K562 (cell line): ENCODE results near the gene ZNF586. TPM values are rescaled to one million over a fixed set of nuclear protein-coding genes. Genes with fewer than 3 reads are reported as not detected.

Source experiments
- ARHGAP35 ChIP-seq: fragments of 450-650 bp; IDR thresholded peaks from 2 replicates; pipeline ENCODE4 v1.6.1; 2018; ENCODE audit not compliant: partially characterized antibody
- FOS ChIP-seq: IDR thresholded peaks from 3 replicates; pipeline ENCODE4 v1.6.1; 2011; ENCODE audit not compliant: insufficient read length; ENCODE audit errors: extremely low read depth
- FOSL1 ChIP-seq: fragments of 200-800 bp; sonication (Bioruptor generic); conservative IDR thresholded peaks from 2 replicates; pipeline ENCODE4 v1.6.1; 2016; ENCODE audit warnings: missing genetic modification characterization, missing compliant biosample characterization
- HMG20B ChIP-seq: fragments of 250-450 bp; sonication (Bioruptor Pico); IDR thresholded peaks from 2 replicates; pipeline ENCODE4 v1.5.0; 2021; ENCODE audit warnings: mild to moderate bottlenecking
- HSF4 ChIP-seq: fragments of 250-450 bp; sonication (Bioruptor Pico); IDR thresholded peaks from 2 replicates; pipeline ENCODE4 v2.1.2; 2022; ENCODE audit warnings: mild to moderate bottlenecking, moderate library complexity, borderline replicate concordance
- NCOA2 ChIP-seq, 2 experiments: fragments of 450-650 bp; IDR thresholded peaks; 2 replicates each; pipeline ENCODE4 v1.6.1; 2018; ENCODE audit warnings: mild to moderate bottlenecking in 2 of 2, moderate library complexity in 1 of 2; ENCODE audit not compliant: partially characterized antibody in 2 of 2
- NFE2 ChIP-seq: IDR thresholded peaks from 2 replicates; pipeline ENCODE4 v1.6.1; 2014; ENCODE audit warnings: antibody characterized with exemption, low read depth
- ZC3H4 ChIP-seq: sonication (generic); formaldehyde crosslinking; IDR thresholded peaks from 2 replicates; pipeline ENCODE4 v1.9.0; 2021; ENCODE audit warnings: missing genetic modification reagents, borderline replicate concordance
- ZNF347 ChIP-seq: fragments of 450-650 bp; formaldehyde crosslinking; IDR thresholded peaks from 2 replicates; pipeline ENCODE4 v1.4.0; 2020; ENCODE audit warnings: low read depth, mild to moderate bottlenecking, moderate library complexity
- ZNF584 ChIP-seq: fragments of 200-800 bp; sonication (Bioruptor generic); IDR thresholded peaks from 2 replicates; pipeline ENCODE4 v1.6.1; 2016; ENCODE audit warnings: low read depth, mild to moderate bottlenecking, missing genetic modification characterization, missing compliant biosample characterization
- polyA plus RNA-seq, 8 experiments: library from polyadenylated mRNA; depleted of rRNA in 4 of 8; stranded (reverse) in 5 of 8; unstranded in 3 of 8; fragments of >200 nt; fragmentation: Nextera tagmentation in 2 of 8; fragmentation: Illumina TruSeq in 1 of 8; extraction: Ambion mirVana in 2 of 8; extraction: Trizol in 1 of 8; gene quantifications; 2 replicates each; pipeline versions ENCODE4 v1.2.1 to v1.2.3, GENCODE V29; 2011 to 2014; ENCODE audit warnings: inconsistent platforms in 1 of 8, missing spikeins in 1 of 8
- total RNA-seq, 7 experiments: library from RNA; depleted of rRNA in 6 of 7; stranded (reverse); fragments of >200 nt in 6 of 7; fragmentation: Illumina TruSeq in 2 of 7; extraction: Trizol in 2 of 7; gene quantifications; 2 replicates each; pipeline versions ENCODE4 v1.2.1 to v1.2.3, GENCODE V29; 2011 to 2021; ENCODE audit warnings: low replicate concordance in 1 of 7
- TF ChIP-seq, protein P1 (sequence below): IDR thresholded peaks from 2 replicates; pipeline ENCODE4 v1.6.1; 2014; ENCODE audit warnings: antibody characterized with exemption
- TF ChIP-seq, protein P2 (sequence below): fragments of 250-450 bp; sonication (Bioruptor Pico); IDR thresholded peaks from 2 replicates; pipeline ENCODE4 v1.9.0; 2021; ENCODE audit warnings: mild to moderate bottlenecking, inconsistent platforms
- TF ChIP-seq, protein P3 (sequence below), 3 experiments: fragments of 200-800 bp in 1 of 3; sonication (Bioruptor generic) in 1 of 3; sonication (generic) in 1 of 3; formaldehyde crosslinking in 1 of 3; IDR thresholded peaks; 2 replicates each; pipeline versions ENCODE4 v1.6.1 to v1.8.0; 2016 to 2022; ENCODE audit warnings: mild to moderate bottlenecking in 2 of 3, missing compliant biosample characterization in 2 of 3, missing genetic modification characterization in 2 of 3, missing genetic modification reagents in 1 of 3
- TF ChIP-seq, protein P4 (sequence below): fragments of 250-450 bp; sonication (Bioruptor Pico); IDR thresholded peaks from 2 replicates; pipeline ENCODE4 v1.4.0; 2020; ENCODE audit warnings: mild to moderate bottlenecking, moderate library complexity
- TF ChIP-seq, protein P5 (sequence below): fragments of 450-650 bp; IDR thresholded peaks from 2 replicates; pipeline ENCODE4 v1.6.1; 2016; ENCODE audit warnings: antibody characterized with exemption
- TF ChIP-seq, protein P6 (sequence below): IDR thresholded peaks from 3 replicates; pipeline ENCODE4 v1.6.1; 2011; ENCODE audit warnings: borderline replicate concordance, mild to moderate bottlenecking, moderate library complexity; ENCODE audit not compliant: insufficient read length; ENCODE audit errors: extremely low read depth

ZNF586 gene
- total and polyA plus RNA-seq, 9 of the 15 experiments (the other 6 are each of a cell fraction or from before 2014, with no cell fraction given): 2.5 to 12.6 (median 8.4) TPM

DNA sequence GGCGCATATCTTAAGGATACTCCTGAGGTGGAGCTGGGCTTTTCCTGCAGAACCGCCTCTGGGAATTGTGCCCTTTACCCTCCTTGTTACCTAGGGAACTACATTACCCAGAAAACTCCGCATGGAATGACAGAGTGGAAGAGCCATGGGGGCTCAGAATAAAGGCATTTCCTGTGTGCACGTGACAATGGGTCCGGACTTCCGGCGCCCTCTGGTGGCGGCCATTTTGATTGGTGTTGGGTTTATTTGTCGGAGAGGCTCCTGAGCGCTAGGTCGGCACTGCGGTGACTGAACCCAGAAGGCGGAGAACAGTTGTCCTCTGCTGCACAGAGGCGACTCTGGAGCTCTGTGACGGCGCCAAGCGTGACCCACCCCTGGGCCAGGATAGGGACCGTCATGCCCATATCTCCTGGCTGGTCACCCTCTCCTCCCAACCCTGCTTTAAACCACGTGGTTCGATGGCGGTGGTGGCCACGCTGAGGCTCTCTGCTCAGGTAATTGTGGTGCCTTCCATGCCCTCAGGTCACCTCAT lies 60.7 kb downstream of the ZNF586 start, which contains the start of gene ZNF587B (continued):
- TF ChIP-seq, protein P1, sequence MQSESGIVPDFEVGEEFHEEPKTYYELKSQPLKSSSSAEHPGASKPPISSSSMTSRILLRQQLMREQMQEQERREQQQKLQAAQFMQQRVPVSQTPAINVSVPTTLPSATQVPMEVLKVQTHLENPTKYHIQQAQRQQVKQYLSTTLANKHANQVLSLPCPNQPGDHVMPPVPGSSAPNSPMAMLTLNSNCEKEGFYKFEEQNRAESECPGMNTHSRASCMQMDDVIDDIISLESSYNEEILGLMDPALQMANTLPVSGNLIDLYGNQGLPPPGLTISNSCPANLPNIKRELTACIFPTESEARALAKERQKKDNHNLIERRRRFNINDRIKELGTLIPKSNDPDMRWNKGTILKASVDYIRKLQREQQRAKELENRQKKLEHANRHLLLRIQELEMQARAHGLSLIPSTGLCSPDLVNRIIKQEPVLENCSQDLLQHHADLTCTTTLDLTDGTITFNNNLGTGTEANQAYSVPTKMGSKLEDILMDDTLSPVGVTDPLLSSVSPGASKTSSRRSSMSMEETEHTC: no peak
- TF ChIP-seq FOS (no peak), HSF4 (CRISPR knock-in tag) (no peak), NFE2 (no peak), ARHGAP35 (no peak), ZC3H4 (no peak), NCOA2 (IDR thresholded peaks at IDR 0.05; ENCODE audit: partially characterized antibody in 2 of 2) (no peak), FOSL1 (tag) (no peak), ZNF584 (no peak), HMG20B (CRISPR knock-in tag) (no peak), ZNF347 (CRISPR knock-in tag) (no peak)
- TF ChIP-seq, protein P2, sequence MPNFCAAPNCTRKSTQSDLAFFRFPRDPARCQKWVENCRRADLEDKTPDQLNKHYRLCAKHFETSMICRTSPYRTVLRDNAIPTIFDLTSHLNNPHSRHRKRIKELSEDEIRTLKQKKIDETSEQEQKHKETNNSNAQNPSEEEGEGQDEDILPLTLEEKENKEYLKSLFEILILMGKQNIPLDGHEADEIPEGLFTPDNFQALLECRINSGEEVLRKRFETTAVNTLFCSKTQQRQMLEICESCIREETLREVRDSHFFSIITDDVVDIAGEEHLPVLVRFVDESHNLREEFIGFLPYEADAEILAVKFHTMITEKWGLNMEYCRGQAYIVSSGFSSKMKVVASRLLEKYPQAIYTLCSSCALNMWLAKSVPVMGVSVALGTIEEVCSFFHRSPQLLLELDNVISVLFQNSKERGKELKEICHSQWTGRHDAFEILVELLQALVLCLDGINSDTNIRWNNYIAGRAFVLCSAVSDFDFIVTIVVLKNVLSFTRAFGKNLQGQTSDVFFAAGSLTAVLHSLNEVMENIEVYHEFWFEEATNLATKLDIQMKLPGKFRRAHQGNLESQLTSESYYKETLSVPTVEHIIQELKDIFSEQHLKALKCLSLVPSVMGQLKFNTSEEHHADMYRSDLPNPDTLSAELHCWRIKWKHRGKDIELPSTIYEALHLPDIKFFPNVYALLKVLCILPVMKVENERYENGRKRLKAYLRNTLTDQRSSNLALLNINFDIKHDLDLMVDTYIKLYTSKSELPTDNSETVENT: no peak
- TF ChIP-seq, protein P3, sequence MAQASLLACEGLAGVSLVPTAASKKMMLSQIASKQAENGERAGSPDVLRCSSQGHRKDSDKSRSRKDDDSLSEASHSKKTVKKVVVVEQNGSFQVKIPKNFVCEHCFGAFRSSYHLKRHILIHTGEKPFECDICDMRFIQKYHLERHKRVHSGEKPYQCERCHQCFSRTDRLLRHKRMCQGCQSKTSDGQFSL (CRISPR knock-in tag; IDR thresholded peaks at IDR 0.05): no peak
- TF ChIP-seq, protein P3 (tag; IDR thresholded peaks at IDR 0.05): no peak
- TF ChIP-seq, protein P4, sequence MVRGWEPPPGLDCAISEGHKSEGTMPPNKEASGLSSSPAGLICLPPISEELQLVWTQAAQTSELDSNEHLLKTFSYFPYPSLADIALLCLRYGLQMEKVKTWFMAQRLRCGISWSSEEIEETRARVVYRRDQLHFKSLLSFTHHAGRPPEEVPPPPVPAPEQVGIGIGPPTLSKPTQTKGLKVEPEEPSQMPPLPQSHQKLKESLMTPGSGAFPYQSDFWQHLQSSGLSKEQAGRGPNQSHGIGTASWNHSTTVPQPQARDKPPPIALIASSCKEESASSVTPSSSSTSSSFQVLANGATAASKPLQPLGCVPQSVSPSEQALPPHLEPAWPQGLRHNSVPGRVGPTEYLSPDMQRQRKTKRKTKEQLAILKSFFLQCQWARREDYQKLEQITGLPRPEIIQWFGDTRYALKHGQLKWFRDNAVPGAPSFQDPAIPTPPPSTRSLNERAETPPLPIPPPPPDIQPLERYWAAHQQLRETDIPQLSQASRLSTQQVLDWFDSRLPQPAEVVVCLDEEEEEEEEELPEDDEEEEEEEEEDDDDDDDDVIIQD: no peak
- TF ChIP-seq, protein P5, sequence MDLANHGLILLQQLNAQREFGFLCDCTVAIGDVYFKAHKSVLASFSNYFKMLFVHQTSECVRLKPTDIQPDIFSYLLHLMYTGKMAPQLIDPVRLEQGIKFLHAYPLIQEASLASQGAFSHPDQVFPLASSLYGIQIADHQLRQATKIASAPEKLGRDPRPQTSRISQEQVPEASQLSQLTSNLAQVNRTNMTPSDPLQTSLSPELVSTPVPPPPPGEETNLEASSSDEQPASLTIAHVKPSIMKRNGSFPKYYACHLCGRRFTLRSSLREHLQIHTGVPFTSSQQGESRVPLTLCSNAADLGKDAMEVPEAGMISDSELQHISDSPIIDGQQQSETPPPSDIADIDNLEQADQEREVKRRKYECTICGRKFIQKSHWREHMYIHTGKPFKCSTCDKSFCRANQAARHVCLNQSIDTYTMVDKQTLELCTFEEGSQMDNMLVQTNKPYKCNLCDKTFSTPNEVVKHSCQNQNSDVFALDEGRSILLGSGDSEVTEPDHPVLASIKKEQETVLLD: no peak
- TF ChIP-seq, protein P6, sequence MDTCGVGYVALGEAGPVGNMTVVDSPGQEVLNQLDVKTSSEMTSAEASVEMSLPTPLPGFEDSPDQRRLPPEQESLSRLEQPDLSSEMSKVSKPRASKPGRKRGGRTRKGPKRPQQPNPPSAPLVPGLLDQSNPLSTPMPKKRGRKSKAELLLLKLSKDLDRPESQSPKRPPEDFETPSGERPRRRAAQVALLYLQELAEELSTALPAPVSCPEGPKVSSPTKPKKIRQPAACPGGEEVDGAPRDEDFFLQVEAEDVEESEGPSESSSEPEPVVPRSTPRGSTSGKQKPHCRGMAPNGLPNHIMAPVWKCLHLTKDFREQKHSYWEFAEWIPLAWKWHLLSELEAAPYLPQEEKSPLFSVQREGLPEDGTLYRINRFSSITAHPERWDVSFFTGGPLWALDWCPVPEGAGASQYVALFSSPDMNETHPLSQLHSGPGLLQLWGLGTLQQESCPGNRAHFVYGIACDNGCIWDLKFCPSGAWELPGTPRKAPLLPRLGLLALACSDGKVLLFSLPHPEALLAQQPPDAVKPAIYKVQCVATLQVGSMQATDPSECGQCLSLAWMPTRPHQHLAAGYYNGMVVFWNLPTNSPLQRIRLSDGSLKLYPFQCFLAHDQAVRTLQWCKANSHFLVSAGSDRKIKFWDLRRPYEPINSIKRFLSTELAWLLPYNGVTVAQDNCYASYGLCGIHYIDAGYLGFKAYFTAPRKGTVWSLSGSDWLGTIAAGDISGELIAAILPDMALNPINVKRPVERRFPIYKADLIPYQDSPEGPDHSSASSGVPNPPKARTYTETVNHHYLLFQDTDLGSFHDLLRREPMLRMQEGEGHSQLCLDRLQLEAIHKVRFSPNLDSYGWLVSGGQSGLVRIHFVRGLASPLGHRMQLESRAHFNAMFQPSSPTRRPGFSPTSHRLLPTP: no peak
